GM21360 (cell line): ENCODE measurements around the gene LCN1.

Source experiments
- ATAC-seq: cut with Tn5 transposase; IDR thresholded peaks from one replicate; pipeline ENCODE4 v1.9.1; 2021; ENCODE audit warnings: mild to moderate bottlenecking, moderate library complexity; ENCODE audit not compliant: unreplicated experiment

Gene LCN1

DNA sequence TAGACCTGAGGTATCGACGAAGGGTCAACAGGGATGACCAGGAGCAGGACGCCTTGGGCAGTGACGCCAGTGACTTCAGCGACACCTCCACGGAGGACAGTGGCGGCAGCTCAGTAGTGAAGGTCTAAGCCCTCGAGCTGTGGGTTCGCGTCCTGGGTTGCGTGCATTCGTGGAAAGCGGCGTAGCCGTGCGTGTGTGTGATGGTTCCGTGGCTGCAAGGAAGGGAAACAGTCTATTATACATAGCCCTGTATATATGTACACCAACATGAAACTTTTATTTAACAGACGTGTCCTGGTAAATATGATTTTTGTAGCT lies 33.3 kb upstream of the LCN1 start:
- no peak for ATAC-seq

DNA sequence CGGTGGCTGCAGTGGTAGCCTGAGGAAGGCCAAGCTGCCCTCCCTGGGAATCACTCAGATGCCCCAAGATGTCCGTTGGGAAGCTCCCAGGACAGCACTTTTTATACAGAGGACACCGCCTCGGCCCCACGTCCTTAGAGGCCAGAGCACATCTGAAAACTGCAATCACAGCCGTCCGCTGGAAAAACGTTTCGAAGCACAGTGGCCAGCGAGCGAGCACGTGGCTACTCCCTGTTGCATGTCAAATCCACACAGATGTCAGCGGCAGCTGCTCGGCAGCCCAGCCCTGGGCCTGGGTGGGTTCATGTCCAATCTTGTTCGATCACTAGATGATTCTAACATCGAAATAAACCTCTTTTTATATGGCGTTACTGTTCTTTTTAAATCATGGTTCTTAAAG lies 32.7 kb upstream of the LCN1 start:
- ATAC-seq = no peak

DNA sequence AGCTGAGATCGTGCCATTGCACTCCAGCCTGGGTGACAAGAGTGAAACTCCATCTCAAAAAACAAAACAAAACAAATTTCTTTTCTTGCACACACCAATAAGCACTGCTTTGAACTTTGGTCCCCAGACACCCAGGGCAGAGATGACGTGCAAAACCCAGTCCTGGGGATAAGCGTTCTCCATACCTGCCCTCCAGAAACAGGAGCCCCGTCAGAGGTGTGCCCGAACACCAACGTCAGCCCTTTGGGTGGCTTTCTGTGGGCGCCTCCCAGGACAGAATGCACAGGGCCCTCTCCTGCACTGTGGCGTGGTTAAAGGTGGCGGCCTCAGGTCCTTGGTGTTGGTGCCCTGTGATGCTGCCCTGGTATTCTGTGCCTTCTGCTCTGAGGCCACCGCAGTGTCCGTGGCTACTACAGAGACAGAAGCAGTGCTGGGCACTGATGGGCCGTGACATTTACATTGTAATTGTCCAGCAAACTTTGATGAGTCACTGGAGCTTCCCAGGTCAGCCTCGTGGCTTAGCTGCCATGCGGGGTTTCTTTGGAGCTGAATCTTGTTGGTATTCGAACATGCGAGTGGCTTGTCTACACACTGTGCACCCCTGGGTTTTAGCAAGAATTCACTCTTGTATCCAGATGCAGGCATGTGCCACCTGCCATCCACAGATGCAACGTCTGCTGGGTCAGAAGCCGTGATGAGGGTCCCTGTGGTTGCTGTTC lies 31.9 kb upstream of the LCN1 start:
- ATAC-seq = no peak

GRCh38 chr9:135490166-135490870 lies 30.9 kb upstream of the LCN1 start:
- ATAC-seq = no peak

DNA sequence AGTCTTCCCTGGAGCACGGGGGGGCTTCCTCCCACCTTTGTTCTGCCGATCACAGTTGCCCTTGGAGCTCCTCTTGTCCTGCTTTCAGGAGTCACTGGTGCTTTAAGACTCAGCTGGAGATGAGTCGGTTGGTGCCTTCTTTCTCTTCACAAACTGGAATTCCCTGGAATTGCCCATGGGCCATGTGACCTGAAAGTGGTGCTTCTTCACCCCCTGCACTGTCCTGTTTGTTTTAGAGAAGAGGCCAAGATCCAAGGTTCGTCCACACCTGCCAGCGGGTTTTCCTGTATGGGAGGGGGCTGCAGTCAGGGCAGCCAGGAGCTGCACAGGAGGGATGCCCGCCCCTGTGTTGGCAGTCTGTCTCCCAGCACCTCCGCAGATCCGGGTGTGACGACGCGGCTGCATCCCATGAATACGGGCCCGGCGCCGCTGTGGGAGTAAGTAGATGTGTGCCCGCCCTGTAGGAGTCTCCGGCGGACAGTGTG lies 30.2 kb upstream of the LCN1 start:
- ATAC-seq = no peak

- ATAC-seq = no peak
Observed at GRCh38 chr9:135491764-135492163, 29.5 kb upstream of the LCN1 start.

GRCh38 chr9:135492886-135493669 lies 28.2 kb upstream of the LCN1 start:
- ATAC-seq = no peak

DNA sequence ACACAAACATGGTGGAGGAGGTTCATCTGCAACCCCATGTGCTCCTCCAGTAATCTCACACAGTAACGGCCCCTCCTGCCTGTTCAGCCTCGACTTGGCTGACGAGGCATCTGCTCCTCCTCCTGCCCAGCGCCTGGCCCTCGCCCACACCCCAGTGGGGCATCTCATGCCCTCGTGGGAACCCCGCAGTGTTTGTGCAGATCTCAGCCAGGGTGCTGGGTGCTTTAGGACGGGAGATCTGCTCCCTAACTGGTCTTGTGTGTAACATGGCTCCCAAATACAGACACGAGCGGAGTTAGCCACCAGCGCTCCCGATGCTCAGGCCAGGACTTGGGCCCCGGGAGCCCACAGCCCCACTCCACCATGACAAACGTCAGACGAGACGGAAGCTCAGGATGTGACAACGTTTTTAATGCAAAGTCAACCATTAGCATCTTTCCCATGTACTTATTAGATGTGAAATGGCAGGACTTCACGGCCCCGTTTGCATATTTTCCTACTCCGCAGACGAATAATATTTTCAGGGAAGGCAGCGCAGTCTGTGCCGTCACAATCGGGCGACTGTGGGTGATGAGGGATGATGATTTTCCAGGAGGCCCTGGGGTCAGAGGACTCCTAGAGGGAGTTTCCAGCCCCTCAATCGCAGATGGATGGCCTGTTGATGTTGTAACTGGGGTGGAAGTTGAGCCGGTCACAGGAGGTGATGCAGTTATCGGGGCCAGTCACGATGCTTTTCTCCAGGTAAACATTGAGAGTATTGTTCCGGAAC lies 26.3 kb upstream of the LCN1 start:
- ATAC-seq = no peak

- ATAC-seq = no peak
Observed at GRCh38 chr9:135498381-135499126, 22.7 kb upstream of the LCN1 start.

DNA sequence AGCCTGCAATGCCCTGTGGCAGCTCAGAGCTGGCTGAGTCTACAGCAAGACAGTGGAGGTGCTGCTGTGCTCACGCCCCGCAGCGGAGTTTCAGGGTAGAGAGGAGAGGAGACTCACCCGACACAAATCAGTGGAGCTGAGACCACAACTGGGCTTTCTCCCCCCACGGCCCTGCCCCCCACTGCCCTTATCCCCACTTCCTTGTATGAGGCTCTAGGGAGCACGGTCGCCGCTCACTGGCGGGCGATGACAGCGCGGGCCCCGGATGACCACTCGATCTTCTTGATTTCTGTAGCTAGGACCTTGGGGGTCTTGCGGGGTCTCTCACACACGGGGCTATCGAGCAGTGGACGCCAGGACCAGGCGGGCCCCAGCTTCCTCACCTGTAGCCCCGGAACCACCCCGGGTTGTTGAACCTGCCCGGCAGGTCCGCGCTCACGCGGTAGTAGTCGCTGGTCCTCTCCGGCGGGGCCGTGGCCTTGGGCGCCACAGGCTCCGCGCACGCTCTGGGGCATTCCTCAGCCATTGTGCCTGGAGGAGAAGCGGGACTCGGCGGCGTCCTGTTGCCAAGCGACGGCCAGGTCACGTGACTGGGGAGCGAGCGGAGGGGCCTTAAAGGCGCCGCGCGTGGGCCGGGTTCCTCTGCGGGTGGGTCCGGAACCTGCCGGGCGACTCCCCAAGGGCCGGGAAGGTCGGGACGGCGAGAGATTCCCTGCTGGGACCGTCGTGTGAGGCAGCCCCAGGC lies 21.7 kb upstream of the LCN1 start:
- ATAC-seq = peak; percentile 39

- no peak for ATAC-seq
Observed at GRCh38 chr9:135500071-135500524, 21.1 kb upstream of the LCN1 start.

DNA sequence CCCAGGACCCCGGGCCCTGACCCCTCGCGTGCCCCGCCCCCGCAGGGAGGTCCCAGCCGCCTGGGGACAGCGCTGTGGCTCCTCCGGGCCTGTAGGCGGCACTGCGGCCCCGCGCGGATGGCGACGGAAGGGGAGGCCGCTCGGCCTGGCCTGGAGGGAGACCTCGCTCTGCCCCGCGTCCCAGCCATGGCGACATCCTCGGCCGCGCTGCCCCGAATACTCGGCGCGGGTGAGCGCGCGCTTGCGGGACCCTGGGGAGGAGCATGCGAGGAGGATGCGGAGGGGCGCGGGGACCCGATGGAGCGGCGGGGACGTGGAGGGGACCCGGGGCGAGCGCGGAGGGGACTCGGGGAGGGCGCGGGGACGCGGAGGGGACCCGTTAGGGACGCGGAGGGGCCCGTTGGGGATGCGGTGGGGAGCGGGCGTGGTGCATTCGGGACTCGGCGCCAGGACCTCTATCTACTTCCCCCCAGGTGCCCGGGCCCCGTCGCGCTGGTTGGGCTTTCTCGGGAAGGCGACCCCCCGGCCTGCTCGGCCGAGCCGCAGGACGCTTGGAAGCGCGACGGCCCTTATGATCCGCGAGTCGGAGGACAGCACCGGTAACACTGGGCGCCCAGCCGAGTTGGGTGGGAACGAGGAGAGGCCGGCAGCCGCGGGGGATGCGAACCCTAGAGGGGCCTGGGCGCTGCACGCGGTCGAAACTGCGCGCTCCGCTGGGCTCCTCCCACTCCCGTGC lies 20.5 kb upstream of the LCN1 start, which contains the start of gene MRPS2:
TSS of gene MRPS2 (plus strand) at position 158 of the 736 bp plus-strand sequence. CDS start at position 187, 29 bp downstream.
- ATAC-seq = peak; percentile 69

- no peak for ATAC-seq
Observed at GRCh38 chr9:135501261-135502167, 19.7 kb upstream of the LCN1 start.

DNA sequence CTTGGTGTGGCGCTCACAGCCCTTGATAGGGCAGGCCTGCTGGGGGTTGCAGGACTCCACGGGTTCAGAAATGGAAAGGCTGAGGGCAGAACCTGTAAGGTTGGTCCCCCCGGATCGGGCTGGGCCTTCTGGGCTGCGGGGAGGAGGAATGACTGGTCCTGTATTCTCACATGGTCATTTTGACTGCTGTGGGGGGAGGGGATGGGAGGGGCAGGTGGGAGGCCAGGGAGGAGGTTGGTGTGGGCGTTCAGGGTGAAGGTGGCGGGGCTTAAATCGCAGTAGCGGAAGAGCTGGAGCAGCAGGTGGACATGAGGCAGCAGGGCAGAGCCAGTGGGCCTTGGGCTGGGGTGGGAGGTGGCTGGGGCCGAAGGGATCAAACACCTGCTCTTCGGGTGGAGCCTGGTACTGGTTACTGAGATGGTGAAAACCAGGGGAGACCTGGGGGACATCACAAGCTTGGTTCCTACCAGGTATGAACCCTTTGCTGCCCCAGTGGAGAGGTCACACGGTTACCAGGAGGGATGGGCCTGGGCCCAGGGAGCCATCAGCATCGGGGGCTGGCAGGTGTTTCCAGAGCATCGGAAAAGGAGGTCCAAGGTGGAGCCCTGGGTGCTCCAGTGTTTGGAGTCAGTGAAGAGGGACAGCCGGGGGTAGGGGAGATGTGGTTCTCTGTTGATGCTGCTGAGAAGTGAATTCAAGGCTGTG lies 18.9 kb upstream of the LCN1 start:
- no peak for ATAC-seq

DNA sequence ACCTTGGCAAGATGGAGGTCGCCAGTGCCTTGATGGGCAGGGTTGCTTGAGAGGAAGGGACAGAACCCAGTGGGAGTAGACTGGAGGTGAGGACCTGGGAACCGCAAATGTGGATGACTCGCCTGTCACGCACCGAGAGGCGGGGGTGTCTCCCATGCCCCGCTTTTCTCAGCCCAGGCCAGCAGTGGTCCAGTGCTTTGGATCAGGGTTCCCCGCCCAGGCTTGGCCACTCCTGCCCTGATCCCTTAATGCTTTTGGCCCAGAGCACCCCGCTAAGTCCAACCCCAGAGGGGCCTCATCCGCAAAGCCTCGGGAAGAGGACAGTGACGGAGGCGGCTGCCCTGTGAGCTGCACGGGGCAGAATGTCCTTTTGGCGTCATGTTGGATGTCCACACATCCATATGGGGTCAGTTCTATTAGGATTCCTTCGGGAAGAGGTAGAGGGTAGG lies 18.3 kb upstream of the LCN1 start:
- no peak for ATAC-seq

DNA sequence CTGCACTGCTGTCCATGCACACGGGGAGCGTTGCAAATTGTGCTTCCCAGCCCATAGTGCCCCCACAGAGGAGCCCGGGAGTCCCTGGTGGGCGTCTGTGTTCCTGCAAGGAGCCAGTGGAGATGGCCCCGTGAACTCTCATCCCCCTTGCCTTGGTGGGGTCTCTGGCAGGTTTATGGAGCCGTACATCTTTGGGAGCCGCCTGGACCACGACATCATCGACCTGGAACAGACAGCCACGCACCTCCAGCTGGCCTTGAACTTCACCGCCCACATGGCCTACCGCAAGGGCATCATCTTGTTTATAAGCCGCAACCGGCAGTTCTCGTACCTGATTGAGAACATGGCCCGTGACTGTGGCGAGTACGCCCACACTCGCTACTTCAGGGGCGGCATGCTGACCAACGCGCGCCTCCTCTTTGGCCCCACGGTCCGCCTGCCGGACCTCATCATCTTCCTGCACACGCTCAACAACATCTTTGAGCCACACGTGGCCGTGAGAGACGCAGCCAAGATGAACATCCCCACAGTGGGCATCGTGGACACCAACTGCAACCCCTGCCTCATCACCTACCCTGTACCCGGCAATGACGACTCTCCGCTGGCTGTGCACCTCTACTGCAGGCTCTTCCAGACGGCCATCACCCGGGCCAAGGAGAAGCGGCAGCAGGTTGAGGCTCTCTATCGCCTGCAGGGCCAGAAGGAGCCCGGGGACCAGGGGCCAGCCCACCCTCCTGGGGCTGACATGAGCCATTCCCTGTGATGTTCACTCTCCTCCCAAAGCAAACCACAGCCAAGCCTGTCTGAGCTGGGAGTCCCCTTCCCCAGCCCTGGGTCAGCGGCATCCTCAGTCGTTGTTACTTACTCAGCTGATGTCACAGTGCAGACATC lies 17.6 kb upstream of the LCN1 start:
- no peak for ATAC-seq
